Endodermal cell (in vitro differentiated cells): Measurements from ENCODE around the gene ERICH6B. TPM values are rescaled to one million over a fixed set of nuclear protein-coding genes. Genes with fewer than 3 reads are reported as not detected.
"Not testable (repeated sequence)": the region's sequence is repeated elsewhere in the genome, so short reads cannot be mapped to it uniquely, and the experiment has no call there.

ENCODE experiments used
- DNase-seq: peaks from one replicate; pipeline ENCODE4 v3.0.0-alpha.2; 2017
- H3K27ac ChIP-seq: 2 replicates; pipeline ENCODE4 v1.5.1; 2013; ENCODE audit warnings: mild to moderate bottlenecking, low read depth, low read length, moderate library complexity
- H3K27me3 ChIP-seq: 2 replicates; pipeline ENCODE4 v1.6.1; 2013; ENCODE audit warnings: mild to moderate bottlenecking, low read length, moderate library complexity; ENCODE audit not compliant: insufficient read depth, control insufficient read depth, poor library complexity, severe bottlenecking
- H3K36me3 ChIP-seq: 2 replicates; pipeline ENCODE4 v1.7.0; 2013; ENCODE audit warnings: mild to moderate bottlenecking, low read length, moderate library complexity; ENCODE audit not compliant: control insufficient read depth, insufficient read depth
- H3K4me1 ChIP-seq: one replicate; pipeline ENCODE4 v1.7.0; 2013; ENCODE audit warnings: low read length; ENCODE audit not compliant: control insufficient read depth, insufficient read depth
- H3K4me3 ChIP-seq: 2 replicates; pipeline ENCODE4 v1.5.1; 2013; ENCODE audit warnings: mild to moderate bottlenecking, low read length, moderate library complexity
- H3K9ac ChIP-seq: 2 replicates; pipeline ENCODE4 v1.6.1; 2013; ENCODE audit warnings: mild to moderate bottlenecking, low read length, moderate library complexity; ENCODE audit not compliant: poor library complexity, severe bottlenecking; ENCODE audit errors: extremely low read depth
- H3K9me3 ChIP-seq: 2 replicates; pipeline ENCODE4 v1.6.1; 2013; ENCODE audit warnings: mild to moderate bottlenecking, low read length, moderate library complexity; ENCODE audit not compliant: control insufficient read depth
- H3K27ac Mint-ChIP-seq: 2 replicates; pipeline ENCODE4 v1.8.0; 2020; ENCODE audit warnings: mixed read lengths
- H3K27me3 Mint-ChIP-seq: 2 replicates; pipeline ENCODE4 v1.8.0; 2021; ENCODE audit warnings: mild to moderate bottlenecking, mixed read lengths; ENCODE audit not compliant: insufficient read depth
- H3K36me3 Mint-ChIP-seq: 2 replicates; pipeline ENCODE4 v1.8.0; 2020; ENCODE audit warnings: low read depth, mixed read lengths
- H3K4me1 Mint-ChIP-seq: 2 replicates; pipeline ENCODE4 v1.8.0; 2020; ENCODE audit warnings: mixed read lengths
- H3K4me3 Mint-ChIP-seq: 2 replicates; pipeline ENCODE4 v1.8.0; 2020; ENCODE audit warnings: mild to moderate bottlenecking, moderate library complexity, mixed read lengths
- H3K9me3 Mint-ChIP-seq: 2 replicates; pipeline ENCODE4 v1.8.0; 2020; ENCODE audit warnings: mild to moderate bottlenecking, mixed read lengths
- WGBS, 2 experiments: methylation state at CpG; one replicate each; pipeline versions ENCODE4 v1.1.5 to v1.1.7; 2013; ENCODE audit warnings: missing lambda C conversion rate in 2 of 2, mixed read lengths in 1 of 2; ENCODE audit not compliant: insufficient coverage in 1 of 2, insufficient read length in 1 of 2; 5-methylcytosine and 5-hydroxymethylcytosine counted together
- long read RNA-seq, 4 experiments: library from polyadenylated mRNA in 2 of 4; library from RNA in 1 of 4; library from capped mRNA in 1 of 4; stranded (forward) in 3 of 4; unstranded in 1 of 4; transcript quantifications; one replicate each; pipeline ENCODE4 v2.0.0, GENCODE V29; 2020 to 2021; ENCODE audit warnings: inconsistent platforms in 1 of 4
- polyA plus RNA-seq, 2 experiments: library from polyadenylated mRNA; stranded (reverse); fragments of 50-300 nt; gene quantifications; one replicate each; pipeline ENCODE4 v1.2.3, GENCODE V29; 2013
- total RNA-seq, 2 donors: library from RNA; stranded (reverse); fragmentation: NEBNext Ultra II Directional in 1 of 2; extraction: Animal tissue kit (Norgen Biotek cat#: 25700) in 1 of 2; gene quantifications; 2 replicates in 1 of 2; 3 replicates in 1 of 2; pipeline ENCODE4 v1.2.1, GENCODE V29; 2021
- TF ChIP-seq, protein P1 (sequence below): fragments of 200-600 bp; sonication (generic); conservative IDR thresholded peaks from 2 replicates; pipeline ENCODE4 v1.5.0; 2021; ENCODE audit warnings: antibody characterized with exemption, mild to moderate bottlenecking

Gene ERICH6B
- total RNA-seq, result not detected
- polyA plus RNA-seq (2013, experiment 1 of 2), result not detected
- polyA plus RNA-seq (2013, experiment 2 of 2), result not detected
- long read RNA-seq, experiment 1, result 0 reads
- long read RNA-seq, experiment 2, result 0 reads
- long read RNA-seq, experiment 3, partial matches to known transcripts, result 0 of 2 reads
- long read RNA-seq, experiment 3, other reads (novel, unspliced or antisense), result 2 of 2 reads
- long read RNA-seq, experiment 4, result 0 reads

DNA sequence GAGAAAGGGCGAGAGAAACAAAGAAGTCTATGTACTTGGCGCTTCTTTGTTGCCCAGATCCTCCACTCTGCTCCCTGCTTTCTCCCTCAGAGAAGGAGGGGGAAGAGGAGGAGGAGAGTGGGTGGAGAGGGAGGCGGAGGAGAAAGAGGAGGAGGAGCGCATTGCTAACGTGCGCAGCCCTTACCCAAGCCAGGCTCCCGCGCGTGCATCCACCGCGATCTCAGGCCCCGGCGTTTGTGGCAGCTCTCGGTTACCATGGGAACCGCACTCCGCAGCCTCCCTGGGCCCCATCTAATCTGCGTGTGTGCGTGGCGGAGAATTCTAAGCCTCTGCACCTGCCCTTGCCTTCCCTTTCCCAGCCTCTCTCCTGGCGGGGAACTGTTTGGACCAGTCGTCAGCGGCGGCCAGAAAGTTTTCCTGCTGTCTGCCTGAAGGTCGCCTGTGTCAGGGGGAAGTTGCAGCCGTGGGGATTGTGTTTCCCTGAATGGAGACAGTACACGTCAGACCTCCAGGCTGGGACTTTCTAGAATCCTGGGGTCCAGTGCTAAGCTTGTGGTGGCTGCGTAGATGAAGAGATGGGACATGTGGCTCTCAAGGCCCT lies at the start of gene ERICH6B:
TSS of gene ERICH6B (minus strand) at position 239 of the 601 bp plus-strand sequence. CDS start 18,734 bp downstream, outside the sequence.
- Histone ChIP-seq H3K9me3 (no peaks in the 10 kb centered on the region), H3K36me3 (no peaks in the 10 kb centered on the region), H3K9ac (no peak within 1 kb of the TSS), H3K4me3 (peak within 1 kb of the TSS; percentile 61), H3K27ac (peak within 1 kb of the TSS; percentile 97), H3K27me3 (peaks cover 19% of the 10 kb centered on the region), H3K4me1 (no peaks in the 10 kb centered on the region)
- peak; percentile 87 for DNase-seq
- H3K27ac Mint-ChIP-seq, result no peak within 1 kb of the TSS
- peaks cover 61% of the 10 kb centered on the region for H3K27me3 Mint-ChIP-seq
- no peaks in the 10 kb centered on the region for H3K9me3 Mint-ChIP-seq
- no peaks in the 10 kb centered on the region for H3K36me3 Mint-ChIP-seq
- peak within 1 kb of the TSS; percentile 47 for H3K4me3 Mint-ChIP-seq
- TF ChIP-seq, protein P1, sequence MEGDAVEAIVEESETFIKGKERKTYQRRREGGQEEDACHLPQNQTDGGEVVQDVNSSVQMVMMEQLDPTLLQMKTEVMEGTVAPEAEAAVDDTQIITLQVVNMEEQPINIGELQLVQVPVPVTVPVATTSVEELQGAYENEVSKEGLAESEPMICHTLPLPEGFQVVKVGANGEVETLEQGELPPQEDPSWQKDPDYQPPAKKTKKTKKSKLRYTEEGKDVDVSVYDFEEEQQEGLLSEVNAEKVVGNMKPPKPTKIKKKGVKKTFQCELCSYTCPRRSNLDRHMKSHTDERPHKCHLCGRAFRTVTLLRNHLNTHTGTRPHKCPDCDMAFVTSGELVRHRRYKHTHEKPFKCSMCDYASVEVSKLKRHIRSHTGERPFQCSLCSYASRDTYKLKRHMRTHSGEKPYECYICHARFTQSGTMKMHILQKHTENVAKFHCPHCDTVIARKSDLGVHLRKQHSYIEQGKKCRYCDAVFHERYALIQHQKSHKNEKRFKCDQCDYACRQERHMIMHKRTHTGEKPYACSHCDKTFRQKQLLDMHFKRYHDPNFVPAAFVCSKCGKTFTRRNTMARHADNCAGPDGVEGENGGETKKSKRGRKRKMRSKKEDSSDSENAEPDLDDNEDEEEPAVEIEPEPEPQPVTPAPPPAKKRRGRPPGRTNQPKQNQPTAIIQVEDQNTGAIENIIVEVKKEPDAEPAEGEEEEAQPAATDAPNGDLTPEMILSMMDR, result no peak
- 7 to 17% methylated on average over 18 to 26 of the region's 27 CpGs for WGBS, 2 experiments
- peaks cover 6% of the 10 kb centered on the region for H3K4me1 Mint-ChIP-seq

DNA sequence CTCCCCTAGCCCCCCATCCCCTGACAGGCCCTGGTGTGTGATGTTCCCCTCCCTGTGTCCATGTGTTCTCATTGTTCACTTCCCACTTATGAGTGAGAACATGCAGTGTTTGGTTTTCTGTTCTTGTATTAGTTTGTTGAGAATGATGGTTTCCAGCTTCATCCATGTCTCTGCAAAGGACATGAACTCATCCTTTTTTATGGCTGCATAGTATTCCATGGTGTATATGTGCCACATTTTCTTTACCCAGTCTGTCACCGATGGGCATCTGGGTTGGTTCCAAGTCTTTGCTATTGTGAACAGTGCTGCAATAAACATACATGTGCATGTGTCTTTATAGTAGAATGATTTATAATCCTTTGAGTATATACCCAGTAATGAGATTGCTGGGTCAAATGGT lies 47.4 kb upstream of the ERICH6B start:
- not testable (repeated sequence) for H3K4me1 ChIP-seq, H3K9me3 Mint-ChIP-seq, H3K27me3 Mint-ChIP-seq, DNase-seq, H3K36me3 Mint-ChIP-seq, H3K27me3 ChIP-seq, H3K27ac ChIP-seq, H3K4me3 Mint-ChIP-seq, H3K9me3 ChIP-seq, H3K36me3 ChIP-seq, H3K27ac Mint-ChIP-seq, H3K9ac ChIP-seq, H3K4me1 Mint-ChIP-seq, H3K4me3 ChIP-seq
- WGBS, 2 experiments, result 100% methylated on average over 1 of the region's 1 CpG; no CpG with 5 or more reads in 1 of the 2 experiments

DNA sequence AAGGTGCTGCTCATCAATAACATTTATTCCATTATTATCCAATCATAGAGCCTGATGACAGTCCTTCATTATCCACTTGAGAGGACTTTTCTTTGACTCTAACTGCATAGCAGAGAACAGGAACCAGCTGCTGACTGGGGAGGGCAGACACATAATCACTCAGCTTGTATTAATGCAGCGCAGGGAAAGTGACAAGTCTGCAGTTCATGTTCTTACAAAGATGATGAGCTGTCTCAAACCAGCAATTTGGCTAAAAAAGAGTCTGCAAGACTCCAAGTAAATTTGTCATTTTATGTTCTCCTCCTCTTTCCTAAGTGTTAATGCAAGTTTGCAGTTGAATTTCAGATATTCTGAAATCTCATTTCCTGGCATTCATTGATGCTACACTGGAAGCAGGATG lies 46.6 kb upstream of the ERICH6B start:
- 97 to 100% methylated on average over 1 of the region's 1 CpG for WGBS, 2 experiments
- no peak overlapping the region for H3K27ac Mint-ChIP-seq
- TF ChIP-seq, protein P1, result no peak
- Histone ChIP-seq H3K4me3 (no peak overlapping the region), H3K27ac (no peak overlapping the region), H3K27me3 (no peaks in the 10 kb centered on the region), H3K36me3 (no peaks in the 10 kb centered on the region), H3K4me1 (no peaks in the 10 kb centered on the region), H3K9ac (no peak overlapping the region), H3K9me3 (no peaks in the 10 kb centered on the region)
- H3K27me3 Mint-ChIP-seq, result no peaks in the 10 kb centered on the region
- H3K4me3 Mint-ChIP-seq, result no peak overlapping the region
- no peaks in the 10 kb centered on the region for H3K36me3 Mint-ChIP-seq
- no peak for DNase-seq
- peaks cover 8% of the 10 kb centered on the region for H3K9me3 Mint-ChIP-seq
- no peaks in the 10 kb centered on the region for H3K4me1 Mint-ChIP-seq

DNA sequence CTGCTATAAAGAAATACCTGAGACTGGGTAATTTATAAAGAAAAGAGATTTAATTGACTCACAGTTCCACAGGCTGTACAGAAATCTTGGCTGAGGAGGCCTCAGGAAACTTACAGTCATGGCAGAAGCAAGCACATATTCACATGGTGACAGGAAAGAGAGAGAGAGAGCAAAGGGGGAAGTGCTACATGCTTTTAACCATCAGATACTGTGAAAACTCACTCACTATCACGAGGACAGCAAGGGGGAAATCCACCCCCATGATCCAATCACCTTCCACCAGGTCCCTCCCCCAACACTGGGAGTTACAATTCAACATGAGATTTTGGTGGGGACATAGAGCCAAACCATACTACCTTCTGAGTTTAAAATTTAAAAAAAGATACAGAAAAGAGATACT lies 44.9 kb upstream of the ERICH6B start:
- 25% methylated on average over 1 of the region's 1 CpG; no CpG with 5 or more reads in 1 of the 2 experiments for WGBS, 2 experiments

More for the DNA sequence above, 44.9 kb upstream of the ERICH6B start:
- not testable (repeated sequence) for H3K36me3 Mint-ChIP-seq, H3K27me3 Mint-ChIP-seq, H3K4me1 ChIP-seq, H3K4me3 ChIP-seq, DNase-seq, H3K9me3 Mint-ChIP-seq, H3K27ac Mint-ChIP-seq, H3K27ac ChIP-seq, H3K4me3 Mint-ChIP-seq, H3K9ac ChIP-seq, H3K36me3 ChIP-seq, H3K27me3 ChIP-seq, H3K4me1 Mint-ChIP-seq, H3K9me3 ChIP-seq
